Small intestine (tissue), 7 donors: ENCODE measurements around the gene RASAL2. TPM values are rescaled to one million over a fixed set of nuclear protein-coding genes. Genes with fewer than 3 reads are reported as not detected.
A peak's percentile ranks its signal among the peaks of the same experiment; 100 is the strongest.

Source experiments
- DNase-seq, 2 donors: peaks; one replicate each; pipeline versions ENCODE4 v3.0.0 to v3.0.0-alpha.2; 2013
- FAIRE-seq: peaks from 2 replicates; lab custom pipeline; 2012; peaks lifted over from hg19 to GRCh38; lab: Jason Lieb, UNC
- H3K27ac ChIP-seq, 3 donors: one replicate each; pipeline ENCODE4 v1.5.1; 2013; ENCODE audit warnings: low read length in 2 of 3, mild to moderate bottlenecking in 2 of 3, control low read depth in 1 of 3, inconsistent platforms in 1 of 3, low read depth in 1 of 3, moderate library complexity in 1 of 3
- H3K27me3 ChIP-seq, 3 donors: one replicate each; pipeline ENCODE4 v1.6.1; 2013; ENCODE audit warnings: low read length in 3 of 3, inconsistent platforms in 1 of 3; ENCODE audit not compliant: control insufficient read depth in 3 of 3, insufficient read depth in 3 of 3
- H3K36me3 ChIP-seq, 3 donors: one replicate each; pipeline ENCODE4 v1.6.1; 2013; ENCODE audit warnings: low read length in 3 of 3, inconsistent platforms in 1 of 3, low read depth in 1 of 3, mild to moderate bottlenecking in 1 of 3, moderate library complexity in 1 of 3; ENCODE audit not compliant: control insufficient read depth in 3 of 3, insufficient read depth in 2 of 3
- H3K4me1 ChIP-seq, 3 donors: one replicate each; pipeline ENCODE4 v1.6.1; 2013; ENCODE audit warnings: low read length in 2 of 3, inconsistent platforms in 1 of 3, low read depth in 1 of 3, mild to moderate bottlenecking in 1 of 3, moderate library complexity in 1 of 3; ENCODE audit not compliant: control insufficient read depth in 3 of 3, insufficient read depth in 2 of 3
- H3K4me3 ChIP-seq, 3 donors: one replicate each; pipeline ENCODE4 v1.5.1; 2013; ENCODE audit warnings: low read length in 3 of 3, control low read depth in 1 of 3, inconsistent platforms in 1 of 3, low read depth in 1 of 3, mild to moderate bottlenecking in 1 of 3, moderate library complexity in 1 of 3
- H3K9me3 ChIP-seq, 2 donors: one replicate each; pipeline ENCODE4 v1.6.1; 2013; ENCODE audit warnings: low read depth in 1 of 2, low read length in 1 of 2; ENCODE audit not compliant: control insufficient read depth in 2 of 2, insufficient read depth in 1 of 2
- WGBS, 3 donors: extraction: QIAGEN DNeasy Blood & Tissue Kit; methylation state at CpG; one replicate each; pipeline ENCODE4 v1.1.7; 2013; 5-methylcytosine and 5-hydroxymethylcytosine counted together
- polyA plus RNA-seq, 4 donors: library from polyadenylated mRNA; stranded (reverse) in 3 of 4; unstranded in 1 of 4; fragments of 200-250 nt in 3 of 4; fragments of 120-200 nt in 1 of 4; gene quantifications; one replicate each; pipeline versions ENCODE4 v1.2.1 to v1.2.3, GENCODE V29; 2013
- donor health status: healthy with polysubstance abuse.
- donor health status: control.
- donor health status: control.
- donor health status: Bipolar disorder and iron deficiency.
- donor health status: healthy.

RASAL2 gene
- polyA plus RNA-seq, 4 donors, result 1.8 to 23.5 (median 3.3) TPM

- DNase-seq, result no peak
- no peaks in the 10 kb centered on the region for H3K27me3 ChIP-seq
- FAIRE-seq, result peak; percentile 41
- no peaks in the 10 kb centered on the region for H3K9me3 ChIP-seq
- no peak overlapping the region for H3K27ac ChIP-seq
- H3K4me3 ChIP-seq, result no peak overlapping the region
- H3K36me3 ChIP-seq, result no peaks in the 10 kb centered on the region
- H3K4me1 ChIP-seq, result peaks cover 0 to 3% (median 0%) of the 10 kb centered on the region in 3 donors
Observed at GRCh38 chr1:178337091-178337706, 243.3 kb downstream of the RASAL2 start.

- Histone ChIP-seq H3K27me3 (no peaks in the 10 kb centered on the region), H3K4me1 (peaks cover 0 to 7% (median 4%) of the 10 kb centered on the region in 3 donors), H3K36me3 (no peaks in the 10 kb centered on the region), H3K4me3 (no peak overlapping the region), H3K9me3 (no peaks in the 10 kb centered on the region), H3K27ac (no peak overlapping the region)
- DNase-seq (no peak), FAIRE-seq (no peak)
- WGBS, 3 donors, result 70 to 76% (median 70%) methylated on average over 1 of the region's 1 CpG
Observed at GRCh38 chr1:178339834-178340233, 245.9 kb downstream of the RASAL2 start.

- no peaks in the 10 kb centered on the region for H3K9me3 ChIP-seq
- peak overlapping the region in 1 of 3 donors; percentile 54 for H3K27ac ChIP-seq
- peak; percentile 35 to 53 for DNase-seq
- H3K4me1 ChIP-seq, result peaks cover 0 to 7% (median 6%) of the 10 kb centered on the region in 3 donors
- H3K36me3 ChIP-seq, result no peaks in the 10 kb centered on the region
- H3K27me3 ChIP-seq, result no peaks in the 10 kb centered on the region
- FAIRE-seq, result no peak
- peak overlapping the region in 1 of 3 donors; percentile 41 for H3K4me3 ChIP-seq
- WGBS, 3 donors, result 10 to 39% (median 30%) methylated on average over 10 of the region's 10 CpGs
Observed at GRCh38 chr1:178341261-178341956, 247.5 kb downstream of the RASAL2 start.

- Histone ChIP-seq H3K27me3 (no peaks in the 10 kb centered on the region), H3K27ac (no peak overlapping the region), H3K4me3 (no peak overlapping the region), H3K9me3 (no peaks in the 10 kb centered on the region), H3K4me1 (peaks cover 0 to 7% (median 6%) of the 10 kb centered on the region in 3 donors), H3K36me3 (no peaks in the 10 kb centered on the region)
- 76 to 78% (median 76%) methylated on average over 2 of the region's 2 CpGs for WGBS, 3 donors
- DNase-seq, result no peak
- FAIRE-seq, result no peak
Observed at GRCh38 chr1:178342745-178343144, 248.8 kb downstream of the RASAL2 start.

GRCh38 chr1:178344513-178345091, 250.7 kb downstream of the RASAL2 start:
- no peak overlapping the region for H3K27ac ChIP-seq
- peak; percentile 57 to 63 for DNase-seq
- H3K9me3 ChIP-seq, result no peaks in the 10 kb centered on the region
- no peaks in the 10 kb centered on the region for H3K36me3 ChIP-seq
- 36 to 44% (median 39%) methylated on average over 5 of the region's 5 CpGs for WGBS, 3 donors
- no peaks in the 10 kb centered on the region for H3K27me3 ChIP-seq
- peak; percentile 76 for FAIRE-seq
- H3K4me3 ChIP-seq, result no peak overlapping the region
- peaks cover 0 to 7% (median 6%) of the 10 kb centered on the region in 3 donors for H3K4me1 ChIP-seq

GRCh38 chr1:178345238-178345637, 251.3 kb downstream of the RASAL2 start:
- H3K36me3 ChIP-seq, result no peaks in the 10 kb centered on the region
- H3K4me1 ChIP-seq, result peaks cover 0 to 8% (median 7%) of the 10 kb centered on the region in 3 donors
- DNase-seq, result peak in 1 of 2 donors; percentile 18
- FAIRE-seq, result no peak
- no peaks in the 10 kb centered on the region for H3K9me3 ChIP-seq
- no peaks in the 10 kb centered on the region for H3K27me3 ChIP-seq
- no peak overlapping the region for H3K4me3 ChIP-seq
- 61 to 79% (median 73%) methylated on average over 4 of the region's 4 CpGs for whole genome bisulfite sequencing, 3 donors
- H3K27ac ChIP-seq, result no peak overlapping the region

GRCh38 chr1:178345807-178346206, 251.9 kb downstream of the RASAL2 start:
- FAIRE-seq (no peak), DNase-seq (no peak)
- WGBS, 3 donors, result 35 to 66% (median 44%) methylated on average over 1 of the region's 1 CpG
- Histone ChIP-seq H3K9me3 (no peaks in the 10 kb centered on the region), H3K27me3 (no peaks in the 10 kb centered on the region), H3K27ac (no peak overlapping the region), H3K4me1 (peaks cover 0 to 8% (median 7%) of the 10 kb centered on the region in 3 donors), H3K4me3 (no peak overlapping the region), H3K36me3 (no peaks in the 10 kb centered on the region)

GRCh38 chr1:178349801-178350200, 255.9 kb downstream of the RASAL2 start:
- Histone ChIP-seq H3K9me3 (peaks cover 0 to 12% of the 10 kb centered on the region in 2 donors), H3K27me3 (no peaks in the 10 kb centered on the region), H3K4me1 (peaks cover 0 to 4% (median 0%) of the 10 kb centered on the region in 3 donors), H3K36me3 (no peaks in the 10 kb centered on the region), H3K4me3 (no peak overlapping the region), H3K27ac (no peak overlapping the region)
- DNase-seq (peak in 1 of 2 donors; percentile 10), FAIRE-seq (no peak)
- 24 to 56% (median 34%) methylated on average over 3 of the region's 3 CpGs for WGBS, 3 donors
